Natural killer cell (primary cell): ENCODE results near the gene GPR156. TPM values are rescaled to one million over a fixed set of nuclear protein-coding genes. Genes with fewer than 3 reads are reported as not detected.

Source experiments
- ATAC-seq, 3 donors: fragments of 150-1000 bp in 2 of 3; fragments of 200-7000 bp in 1 of 3; cut with Tn5 transposase; 1 replicate in 1 of 3; 2 replicates in 2 of 3; pipeline ENCODE4 v1.10.0; 2021; ENCODE audit warnings: mild to moderate bottlenecking in 2 of 3, moderate library complexity in 2 of 3
- DNase-seq, 2 donors: peaks; one replicate each; pipeline versions ENCODE4 v3.0.0 to v3.0.0-alpha.2; 2013 to 2021; ENCODE audit warnings: mixed read lengths in 1 of 2
- H3K27ac ChIP-seq: one replicate; pipeline ENCODE4 v1.5.1; 2013; ENCODE audit warnings: mild to moderate bottlenecking, low read length
- H3K27me3 ChIP-seq: one replicate; pipeline ENCODE4 v1.6.1; 2013; ENCODE audit warnings: low read length; ENCODE audit not compliant: control insufficient read depth, insufficient read depth
- H3K36me3 ChIP-seq: one replicate; pipeline ENCODE4 v1.6.1; 2013; ENCODE audit warnings: low read length; ENCODE audit not compliant: control insufficient read depth, insufficient read depth
- H3K4me1 ChIP-seq: one replicate; pipeline ENCODE4 v1.6.1; 2013; ENCODE audit warnings: low read length; ENCODE audit not compliant: control insufficient read depth, insufficient read depth
- H3K4me3 ChIP-seq: one replicate; pipeline ENCODE4 v1.5.1; 2013; ENCODE audit warnings: low read length
- H3K9me3 ChIP-seq: one replicate; pipeline ENCODE4 v1.6.1; 2013; ENCODE audit warnings: low read length; ENCODE audit not compliant: control insufficient read depth, insufficient read depth
- H3K27ac Mint-ChIP-seq, 2 donors: one replicate each; pipeline ENCODE4 v1.8.0; 2022; ENCODE audit warnings: mild to moderate bottlenecking in 2 of 2, mixed read lengths in 2 of 2, moderate library complexity in 1 of 2
- H3K27me3 Mint-ChIP-seq, 2 donors: one replicate each; pipeline ENCODE4 v1.8.0; 2022; ENCODE audit warnings: low read depth in 2 of 2, mixed read lengths in 2 of 2
- H3K36me3 Mint-ChIP-seq: one replicate; pipeline ENCODE4 v1.8.0; 2022; ENCODE audit warnings: mixed read lengths
- H3K4me1 Mint-ChIP-seq, 2 donors: one replicate each; pipeline ENCODE4 v1.8.0; 2022; ENCODE audit warnings: mixed read lengths in 2 of 2
- H3K4me3 Mint-ChIP-seq: one replicate; pipeline ENCODE4 v1.8.0; 2022; ENCODE audit warnings: mild to moderate bottlenecking, moderate library complexity, mixed read lengths
- H3K9me3 Mint-ChIP-seq, 2 donors: one replicate each; pipeline ENCODE4 v1.8.0; 2022; ENCODE audit warnings: mixed read lengths in 2 of 2
- CTCF ChIP-seq: fragments of 200-600 bp; IDR thresholded peaks from one replicate; pipeline ENCODE4 v1.8.0; 2022; ENCODE audit warnings: antibody characterized with exemption
- WGBS: methylation state at CpG from one replicate; pipeline ENCODE4 v1.1.7; 2013; ENCODE audit warnings: missing lambda C conversion rate; ENCODE audit not compliant: insufficient coverage; 5-methylcytosine and 5-hydroxymethylcytosine counted together
- intact Hi-C: fragments of 100-400 bp; cut with micrococcal nuclease; formaldehyde crosslinking; loops from one replicate; pipeline ENCODE4 v1.14.2; 2022
- total RNA-seq, 4 donors: library from RNA; stranded (reverse); fragments of 120-200 nt in 1 of 4; gene quantifications; one replicate each; pipeline versions ENCODE4 v1.2.3 to v1.2.4, GENCODE V29; 2013 to 2022

Gene GPR156
- total RNA-seq, 3 donors from 2014 or later (not counting 1 experiment from before 2014, with no cell fraction given): 0.18 to 0.75 TPM; not detected in 1

DNA sequence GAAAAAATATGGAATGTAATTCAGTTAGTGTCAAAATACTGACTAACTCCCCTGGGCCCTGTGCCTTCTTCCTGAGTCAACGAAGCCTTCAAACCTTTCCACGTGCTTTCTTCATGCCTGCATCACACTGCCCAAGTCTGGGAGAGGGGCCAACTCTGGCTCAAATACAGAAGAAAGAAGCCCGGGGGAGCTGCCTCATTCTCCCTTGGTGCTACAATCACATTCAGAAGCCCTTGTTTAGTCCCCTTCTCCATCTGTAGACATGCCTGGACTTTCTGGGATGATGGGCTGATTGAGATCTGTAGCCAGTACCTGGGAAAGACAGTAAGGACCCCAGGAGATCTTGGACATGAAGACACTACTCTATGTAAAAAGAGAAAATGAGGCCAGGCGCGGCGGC lies 113.0 kb downstream of the GPR156 start:
- Histone ChIP-seq H3K4me3 (no peak overlapping the region), H3K9me3 (no peaks in the 10 kb centered on the region), H3K36me3 (no peaks in the 10 kb centered on the region), H3K27ac (no peak overlapping the region), H3K4me1 (no peaks in the 10 kb centered on the region), H3K27me3 (no peaks in the 10 kb centered on the region)
- intact Hi-C loops: no loop called here
- Mint-ChIP-seq H3K9me3 (no peaks in the 10 kb centered on the region), H3K4me3 (no peak overlapping the region), H3K4me1 (no peaks in the 10 kb centered on the region), H3K36me3 (no peaks in the 10 kb centered on the region), H3K27me3 (no peaks in the 10 kb centered on the region), H3K27ac (no peak overlapping the region)
- WGBS: 66% methylated on average over 6 of the region's 6 CpGs
- no peak for TF ChIP-seq CTCF
- ATAC-seq (no peak), DNase-seq (no peak)

GRCh38 chr3:120171134-120171873 lies 113.7 kb downstream of the GPR156 start:
- no peak overlapping the region for H3K4me3 ChIP-seq
- H3K36me3 ChIP-seq: no peaks in the 10 kb centered on the region
- no peaks in the 10 kb centered on the region for H3K27me3 ChIP-seq
- H3K36me3 Mint-ChIP-seq: no peaks in the 10 kb centered on the region
- 88% methylated on average over 8 of the region's 8 CpGs for WGBS
- no peaks in the 10 kb centered on the region for H3K9me3 Mint-ChIP-seq
- H3K4me1 Mint-ChIP-seq: no peaks in the 10 kb centered on the region
- no peaks in the 10 kb centered on the region for H3K4me1 ChIP-seq
- H3K27me3 Mint-ChIP-seq: no peaks in the 10 kb centered on the region
- DNase-seq (no peak), ATAC-seq (no peak)
- H3K4me3 Mint-ChIP-seq: no peak overlapping the region
- TF ChIP-seq CTCF: no peak
- intact Hi-C loops: no loop called here
- H3K27ac ChIP-seq: no peak overlapping the region
- no peak overlapping the region for H3K27ac Mint-ChIP-seq
- H3K9me3 ChIP-seq: no peaks in the 10 kb centered on the region

DNA sequence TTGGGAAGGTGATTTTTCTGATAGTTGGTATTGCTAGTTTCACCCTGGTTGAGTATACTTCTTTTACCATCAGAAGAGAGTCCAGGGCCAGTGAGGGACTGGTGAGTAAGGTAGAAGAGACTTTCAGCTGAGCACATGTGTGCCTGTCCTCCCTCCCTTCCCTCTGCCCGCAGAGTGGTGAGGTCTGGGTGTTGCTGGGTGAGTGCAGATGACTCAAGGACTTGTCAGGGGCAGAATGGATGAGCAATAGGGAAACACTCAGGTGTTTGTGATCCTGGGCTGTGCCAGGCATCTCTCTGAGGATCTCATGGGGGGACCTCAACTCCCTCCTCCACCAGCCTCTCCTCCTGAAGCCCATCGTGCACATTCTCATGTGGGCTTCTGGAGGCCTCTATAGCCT lies 114.8 kb downstream of the GPR156 start:
- no peak overlapping the region for H3K4me3 ChIP-seq
- intact Hi-C loops: no loop called here
- H3K9me3 ChIP-seq: no peaks in the 10 kb centered on the region
- ATAC-seq (no peak), DNase-seq (no peak)
- H3K4me1 ChIP-seq: no peaks in the 10 kb centered on the region
- no peak overlapping the region for H3K27ac Mint-ChIP-seq
- no peaks in the 10 kb centered on the region for H3K36me3 Mint-ChIP-seq
- H3K4me3 Mint-ChIP-seq: no peak overlapping the region
- H3K9me3 Mint-ChIP-seq: no peaks in the 10 kb centered on the region
- H3K27me3 Mint-ChIP-seq: peaks cover 0 to 2% of the 10 kb centered on the region in 2 donors
- no peaks in the 10 kb centered on the region for H3K27me3 ChIP-seq
- WGBS: 83% methylated on average over 1 of the region's 2 CpGs
- no peaks in the 10 kb centered on the region for H3K4me1 Mint-ChIP-seq
- H3K27ac ChIP-seq: no peak overlapping the region
- no peaks in the 10 kb centered on the region for H3K36me3 ChIP-seq
- TF ChIP-seq CTCF: no peak

DNA sequence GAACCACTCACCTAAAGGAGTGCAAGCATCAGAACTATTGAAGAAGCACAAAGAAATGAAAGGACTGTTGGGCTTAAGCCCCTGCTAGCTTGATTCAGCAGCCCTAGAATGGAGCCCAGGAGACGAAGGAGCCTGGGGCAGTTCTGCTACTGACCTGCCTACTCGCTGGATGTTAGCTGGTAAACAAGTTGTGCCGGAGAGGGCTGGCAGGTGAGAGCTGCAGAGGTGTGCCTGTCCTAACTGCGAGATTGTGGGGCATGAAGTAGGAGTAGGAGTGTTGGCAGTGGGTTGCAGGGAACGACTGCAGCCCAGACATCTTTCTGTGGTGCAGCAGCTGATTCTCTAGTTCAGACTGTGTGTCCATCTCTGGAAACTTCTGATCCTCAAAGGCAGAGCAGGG lies 115.6 kb downstream of the GPR156 start:
- ATAC-seq (no peak), DNase-seq (no peak)
- no peaks in the 10 kb centered on the region for H3K4me1 Mint-ChIP-seq
- no peaks in the 10 kb centered on the region for H3K36me3 ChIP-seq
- H3K4me3 Mint-ChIP-seq: no peak overlapping the region
- no peak overlapping the region for H3K4me3 ChIP-seq
- H3K4me1 ChIP-seq: no peaks in the 10 kb centered on the region
- WGBS: 89% methylated on average over 5 of the region's 5 CpGs
- intact Hi-C loops: no loop called here
- no peaks in the 10 kb centered on the region for H3K36me3 Mint-ChIP-seq
- no peaks in the 10 kb centered on the region for H3K9me3 ChIP-seq
- no peak overlapping the region for H3K27ac ChIP-seq
- TF ChIP-seq CTCF: no peak
- H3K27me3 ChIP-seq: no peaks in the 10 kb centered on the region
- H3K27me3 Mint-ChIP-seq: peaks cover 0 to 2% of the 10 kb centered on the region in 2 donors
- no peaks in the 10 kb centered on the region for H3K9me3 Mint-ChIP-seq
- no peak overlapping the region for H3K27ac Mint-ChIP-seq
